ENCODE measurements around the gene BEST4. TPM values are rescaled to one million over a fixed set of nuclear protein-coding genes. Genes with fewer than 3 reads are reported as not detected.
A peak's percentile ranks its signal among the peaks of the same experiment; 100 is the strongest.

The BEST4 gene
- total RNA-seq, 4 donors from 2014 or later: 0.21 to 1.0 TPM; not detected in 2

- no peaks in the 10 kb centered on the region for H3K9me3 ChIP-seq
- intact Hi-C loops (cut with DNase I; ENCODE audit: low total_unique reads): no loop called here
- no peaks in the 10 kb centered on the region for H3K27me3 ChIP-seq
- H3K36me3 ChIP-seq: no peaks in the 10 kb centered on the region
- no peaks in the 10 kb centered on the region for H3K4me1 ChIP-seq
- no peak overlapping the region for H3K4me3 ChIP-seq
- TF ChIP-seq POLR2A (IDR thresholded peaks at IDR 0.05) (no peak), CTCF (IDR thresholded peaks at IDR 0.05) (no peak)
- H3K27ac ChIP-seq: no peak overlapping the region
- DNase-seq: no peak
These were observed 3.2 kb upstream of the BEST4 start for GRCh38 chr1:44790968-44791801.

GRCh38 chr1:44787506-44787905 is 464 bp downstream of the BEST4 start:
- no peaks in the 10 kb centered on the region for H3K36me3 ChIP-seq
- no peak for TF ChIP-seq CTCF (IDR thresholded peaks at IDR 0.05)
- no peak for TF ChIP-seq POLR2A (IDR thresholded peaks at IDR 0.05)
- no peak for DNase-seq
- no peaks in the 10 kb centered on the region for H3K9me3 ChIP-seq
- intact Hi-C loops (cut with DNase I; ENCODE audit: low total_unique reads): loop anchor here (5.0 to 10.0 kb wide), 2 partner anchors 47 to 225 kb away; partner anchors contain the start of genes HECTD3 and UROD
- H3K27ac ChIP-seq: no peak overlapping the region
- no peaks in the 10 kb centered on the region for H3K27me3 ChIP-seq
- no peak overlapping the region for H3K4me3 ChIP-seq
- H3K4me1 ChIP-seq: peaks cover 0 to 7% of the 10 kb centered on the region in 2 donors

- Histone ChIP-seq H3K27ac (peak overlapping the region; percentile 68 to 77), H3K4me3 (peak overlapping the region in 1 of 2 donors; percentile 45), H3K4me1 (peaks cover 0 to 7% of the 10 kb centered on the region in 2 donors), H3K9me3 (no peaks in the 10 kb centered on the region), H3K36me3 (no peaks in the 10 kb centered on the region), H3K27me3 (no peaks in the 10 kb centered on the region)
- TF ChIP-seq CTCF (IDR thresholded peaks at IDR 0.05) (no peak), POLR2A (IDR thresholded peaks at IDR 0.05) (no peak)
- intact Hi-C loops (cut with DNase I; ENCODE audit: low total_unique reads): loop anchor here (5.0 to 10.0 kb wide), 2 partner anchors 48 to 225 kb away; partner anchors contain the start of genes HECTD3 and UROD
- no peak for DNase-seq
These were observed 1.0 kb downstream of the BEST4 start for GRCh38 chr1:44786841-44787426.

GRCh38 chr1:44786138-44786840 is 1.7 kb downstream of the BEST4 start:
- H3K4me1 ChIP-seq: peaks cover 0 to 7% of the 10 kb centered on the region in 2 donors
- peak overlapping the region; percentile 36 to 45 for H3K4me3 ChIP-seq
- no peaks in the 10 kb centered on the region for H3K36me3 ChIP-seq
- intact Hi-C loops (cut with DNase I; ENCODE audit: low total_unique reads): loop anchor here (5.0 to 10.0 kb wide), 2 partner anchors 49 to 226 kb away; partner anchors contain the start of genes HECTD3 and UROD
- H3K27me3 ChIP-seq: no peaks in the 10 kb centered on the region
- peak; percentile 95 to 98 (median 97) for TF ChIP-seq CTCF (IDR thresholded peaks at IDR 0.05)
- TF ChIP-seq POLR2A (IDR thresholded peaks at IDR 0.05): peak in 1 of 2 donors; percentile 33
- no peaks in the 10 kb centered on the region for H3K9me3 ChIP-seq
- H3K27ac ChIP-seq: peak overlapping the region; percentile 68 to 77
- peak; percentile 64 to 78 for DNase-seq
